AG09309 (cell line): ENCODE results near the gene HLX.

Experiments used
- DNase-seq: peaks from one replicate; pipeline ENCODE4 v3.0.0-alpha.2; 2010; ENCODE audit warnings: low read depth
- H3K4me3 ChIP-seq: 2 replicates; pipeline ENCODE4 v1.5.1; 2011; ENCODE audit warnings: mild to moderate bottlenecking, low read depth, low read length, moderate library complexity; ENCODE audit not compliant: control insufficient read depth
- TF ChIP-seq, protein P1 (sequence below): IDR thresholded peaks from 2 replicates; pipeline ENCODE4 v1.5.1; 2011; ENCODE audit warnings: mild to moderate bottlenecking, low read depth, low read length, inconsistent platforms; ENCODE audit not compliant: insufficient read depth, control insufficient read depth; ENCODE audit errors: missing control alignments

Gene HLX

DNA sequence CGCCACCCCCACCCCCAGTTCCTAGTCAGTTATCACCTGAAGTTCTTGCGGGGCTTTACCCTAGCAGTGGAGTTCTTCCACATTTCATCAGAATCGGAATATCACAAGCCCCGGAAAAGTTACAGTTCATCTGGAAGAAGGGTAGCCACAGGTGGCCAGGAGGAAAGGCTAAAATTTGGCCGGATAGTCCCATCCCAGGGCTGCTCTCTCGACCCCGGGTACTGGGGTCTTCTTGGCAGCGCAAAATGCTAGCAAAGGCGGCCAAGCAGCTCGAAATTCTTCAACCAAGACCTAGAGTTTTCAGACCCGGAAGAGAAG lies 7.9 kb downstream of the HLX start:
- DNase-seq = no peak
- TF ChIP-seq, protein P1, sequence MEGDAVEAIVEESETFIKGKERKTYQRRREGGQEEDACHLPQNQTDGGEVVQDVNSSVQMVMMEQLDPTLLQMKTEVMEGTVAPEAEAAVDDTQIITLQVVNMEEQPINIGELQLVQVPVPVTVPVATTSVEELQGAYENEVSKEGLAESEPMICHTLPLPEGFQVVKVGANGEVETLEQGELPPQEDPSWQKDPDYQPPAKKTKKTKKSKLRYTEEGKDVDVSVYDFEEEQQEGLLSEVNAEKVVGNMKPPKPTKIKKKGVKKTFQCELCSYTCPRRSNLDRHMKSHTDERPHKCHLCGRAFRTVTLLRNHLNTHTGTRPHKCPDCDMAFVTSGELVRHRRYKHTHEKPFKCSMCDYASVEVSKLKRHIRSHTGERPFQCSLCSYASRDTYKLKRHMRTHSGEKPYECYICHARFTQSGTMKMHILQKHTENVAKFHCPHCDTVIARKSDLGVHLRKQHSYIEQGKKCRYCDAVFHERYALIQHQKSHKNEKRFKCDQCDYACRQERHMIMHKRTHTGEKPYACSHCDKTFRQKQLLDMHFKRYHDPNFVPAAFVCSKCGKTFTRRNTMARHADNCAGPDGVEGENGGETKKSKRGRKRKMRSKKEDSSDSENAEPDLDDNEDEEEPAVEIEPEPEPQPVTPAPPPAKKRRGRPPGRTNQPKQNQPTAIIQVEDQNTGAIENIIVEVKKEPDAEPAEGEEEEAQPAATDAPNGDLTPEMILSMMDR = no peak
- no peak overlapping the region for H3K4me3 ChIP-seq

DNA sequence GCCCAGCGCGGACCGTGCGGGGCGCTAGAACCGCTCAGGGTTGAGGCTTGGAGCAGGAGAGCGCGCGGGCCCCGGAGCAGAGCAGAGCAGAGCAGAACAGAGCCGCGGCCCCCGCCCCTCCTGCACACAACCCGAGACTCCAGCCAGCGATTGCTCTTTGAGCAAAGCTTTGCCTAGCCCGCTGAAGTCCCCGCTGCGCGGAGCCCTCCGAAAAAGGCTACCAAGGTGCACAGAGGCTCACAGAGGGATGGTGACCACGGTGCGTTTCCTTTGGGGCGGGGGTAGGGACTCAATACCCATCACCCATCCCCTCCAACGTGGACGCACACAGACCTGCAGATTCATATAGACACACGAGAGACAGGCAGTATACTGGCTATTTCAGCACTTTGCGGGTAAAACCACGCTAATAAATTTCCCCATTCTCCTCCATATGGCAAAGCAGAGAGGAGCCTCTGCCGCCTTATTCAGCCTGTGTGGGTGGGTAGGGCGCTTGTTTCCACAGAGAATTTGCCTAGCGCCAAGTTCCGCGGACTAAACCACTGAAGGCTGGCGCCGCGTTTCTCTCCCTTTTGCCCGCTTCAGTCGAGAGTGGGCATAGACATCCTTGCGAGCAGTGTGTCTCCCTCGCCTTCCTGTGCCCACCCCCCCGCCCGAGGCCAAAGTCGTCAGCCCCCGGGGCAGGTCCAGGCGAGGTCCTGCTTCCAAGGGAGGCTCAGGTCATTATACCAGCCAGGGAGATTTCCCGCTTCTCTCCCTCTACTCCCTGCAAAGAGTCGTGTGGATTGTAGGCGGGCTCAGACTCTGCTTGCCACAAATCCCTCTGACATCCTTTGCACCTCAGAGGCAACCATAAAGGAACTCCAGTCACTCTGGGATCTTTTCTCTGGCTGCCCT lies 8.5 kb downstream of the HLX start:
- TF ChIP-seq, protein P1 = no peak
- DNase-seq = no peak
- H3K4me3 ChIP-seq = no peak overlapping the region; the same call in 1 of the 2 replicates

DNA sequence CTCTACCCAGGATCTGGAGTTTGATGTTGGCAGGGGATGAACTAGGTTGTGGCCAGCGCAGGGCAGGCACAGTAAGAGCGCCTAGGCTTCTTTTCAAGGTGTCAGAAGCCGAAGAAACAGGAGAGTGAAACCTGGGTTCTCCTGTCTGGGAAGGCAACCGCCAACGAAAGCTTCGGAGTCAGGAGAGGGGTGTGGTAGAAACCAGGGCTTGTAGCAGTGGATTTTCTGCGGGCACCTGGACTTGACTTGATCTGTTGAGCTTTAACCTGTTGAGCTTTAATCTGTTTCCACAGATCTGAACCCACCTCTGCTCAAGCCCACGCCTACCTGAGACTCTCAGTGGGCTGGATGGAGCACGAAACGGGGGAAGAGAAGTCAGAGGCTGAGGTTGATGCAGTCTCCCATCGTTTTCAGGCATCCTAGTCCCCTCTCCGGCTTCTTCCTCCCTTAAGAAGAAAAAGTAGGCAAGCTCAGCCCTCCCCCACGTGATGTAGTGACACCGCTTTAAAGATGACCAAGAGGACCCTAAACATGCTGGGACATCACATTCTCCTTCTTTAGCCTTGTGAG lies 9.3 kb downstream of the HLX start:
- no peak overlapping the region for H3K4me3 ChIP-seq
- TF ChIP-seq, protein P1 = no peak
- no peak for DNase-seq

DNA sequence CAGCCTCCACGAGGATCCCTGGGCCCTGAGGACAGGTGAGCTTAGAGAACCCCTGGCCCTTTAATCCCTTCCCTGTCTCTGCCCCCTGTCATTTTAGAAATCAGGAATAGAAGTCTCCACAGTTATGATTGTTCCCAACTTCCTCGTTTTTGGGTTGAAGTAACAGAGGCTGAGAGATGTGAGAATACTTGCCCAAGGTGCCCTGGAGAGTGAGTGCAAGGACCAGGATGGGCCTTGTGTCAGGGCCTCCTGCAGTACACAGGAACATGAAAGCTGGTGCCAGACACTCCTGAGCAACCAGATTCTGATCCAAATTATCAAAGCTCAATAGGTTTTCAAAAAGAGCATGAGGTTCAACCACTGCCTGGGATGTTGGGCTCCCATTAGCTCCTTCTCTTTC lies 10.1 kb downstream of the HLX start:
- TF ChIP-seq, protein P1 = no peak
- DNase-seq = no peak
- H3K4me3 ChIP-seq = no peak overlapping the region

DNA sequence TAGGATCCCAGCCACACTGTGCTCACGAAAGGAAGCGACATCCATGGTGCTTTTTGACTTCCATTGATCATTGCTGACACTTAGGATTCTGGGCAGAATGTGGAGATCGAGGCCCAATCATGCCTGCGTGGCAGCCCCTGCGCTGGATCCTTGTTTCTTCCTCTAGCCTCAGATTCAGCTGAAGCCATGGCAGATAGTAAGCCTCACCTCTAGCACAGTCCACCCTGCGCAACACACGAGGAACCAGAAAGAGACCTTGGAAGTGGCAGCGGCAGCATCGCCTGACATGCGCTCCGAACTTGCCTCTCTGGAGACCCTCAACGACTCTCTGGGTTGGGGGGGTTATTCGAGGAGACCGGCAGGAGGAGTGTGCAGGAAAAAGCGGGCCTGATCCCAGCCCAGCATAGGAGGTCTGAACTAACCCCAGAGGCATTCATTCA lies 10.6 kb downstream of the HLX start:
- TF ChIP-seq, protein P1 = no peak
- DNase-seq = no peak
- no peak overlapping the region for H3K4me3 ChIP-seq

DNA sequence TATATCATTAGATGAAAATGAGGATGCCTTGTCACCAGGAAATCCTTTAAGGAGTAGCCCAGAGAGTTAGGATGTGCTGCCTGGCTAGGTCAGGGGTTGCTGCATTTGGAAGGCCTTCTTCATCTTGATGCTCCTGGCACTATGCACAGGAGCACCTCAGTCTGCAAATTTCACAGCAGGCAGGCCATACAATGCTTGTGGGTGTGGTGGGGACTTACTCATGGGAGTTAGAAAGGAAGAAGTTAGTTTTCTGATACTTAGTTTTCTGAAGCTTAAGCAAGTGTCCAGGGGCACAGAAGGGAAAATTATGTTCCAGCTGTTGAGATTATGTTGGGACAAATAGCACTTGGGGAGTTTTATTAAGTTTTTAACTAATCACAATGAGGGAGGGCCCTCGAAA lies 11.4 kb downstream of the HLX start:
- DNase-seq = no peak
- no peak overlapping the region for H3K4me3 ChIP-seq
- TF ChIP-seq, protein P1 = no peak
